Measurements from ENCODE around the gene OR9G4.

- TF ChIP-seq EZH2 (IDR thresholded peaks at IDR 0.05; ENCODE audit: low read depth, unreplicated experiment) (no peak), CREB1 (CRISPR knock-in tag; IDR thresholded peaks at IDR 0.05; ENCODE audit: low read depth) (no peak), CTCF (conservative IDR thresholded peaks at IDR 0.05; ENCODE audit: low read depth in 2 of 2) (peak; percentile 46 to 52; a peak in 3 of 4 replicates), JUNB (IDR thresholded peaks at IDR 0.05; ENCODE audit: unreplicated experiment) (no peak), POLR2AphosphoS5 (IDR thresholded peaks at IDR 0.05; ENCODE audit: low read depth) (no peak), REST (IDR thresholded peaks at IDR 0.05; ENCODE audit: unreplicated experiment) (no peak), EZH2phosphoT487 (IDR thresholded peaks at IDR 0.05; ENCODE audit: unreplicated experiment) (no peak), ZNF114 (CRISPR knock-in tag; IDR thresholded peaks at IDR 0.05) (no peak), ETS1 (IDR thresholded peaks at IDR 0.05) (no peak), NANOG (IDR thresholded peaks at IDR 0.05; ENCODE audit: borderline replicate concordance) (no peak), ZNF462 (CRISPR knock-in tag; IDR thresholded peaks at IDR 0.05) (no peak)
Measured at GRCh38 chr11:56750190-56750589, 1.7 kb upstream of the OR9G4 start.

Data from GM23338 (cell line).